ENCODE measurements around the gene SLC6A3.
"Not testable (repeated sequence)": the region's sequence is repeated elsewhere in the genome, so short reads cannot be mapped to it uniquely, and the experiment has no call there.

The SLC6A3 gene

DNA sequence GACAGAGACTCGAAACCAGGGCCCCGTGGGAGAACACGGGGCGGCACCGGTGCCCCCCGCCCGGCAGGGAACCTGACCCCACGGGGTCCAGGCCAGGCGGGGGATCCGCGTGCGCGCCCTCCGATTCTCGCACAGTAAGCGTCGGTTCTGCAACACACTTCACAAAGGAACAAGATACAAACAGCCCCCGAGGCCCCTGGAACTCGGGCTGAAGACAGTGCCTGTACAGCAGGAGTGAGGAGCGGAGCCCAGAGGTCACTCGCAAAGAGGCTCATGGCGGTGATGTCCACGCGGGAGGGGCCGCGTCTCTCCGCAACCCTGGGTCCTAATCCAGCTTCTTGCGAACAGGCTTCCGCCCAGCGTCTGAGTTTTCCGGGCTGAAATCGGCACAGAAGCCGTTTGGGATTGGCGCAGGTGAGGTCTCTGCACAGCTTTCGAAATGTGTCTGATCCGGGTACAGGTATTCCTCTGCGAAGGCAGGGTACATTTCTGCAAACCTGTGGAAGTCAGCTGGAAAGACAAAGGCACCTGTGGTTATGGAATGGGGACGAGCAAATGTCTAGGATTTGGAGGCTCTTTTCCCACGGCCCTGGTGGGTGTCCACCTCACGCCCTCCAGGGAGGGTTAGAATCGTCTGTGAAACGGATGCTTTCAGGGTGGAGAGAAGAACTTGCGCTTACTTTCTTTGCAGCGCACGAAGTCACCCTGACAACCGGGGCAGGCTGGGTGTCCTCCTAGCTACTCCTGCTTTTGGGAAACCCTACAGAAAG is 18.3 kb upstream of the SLC6A3 start:
- TF ChIP-seq, protein P1, sequence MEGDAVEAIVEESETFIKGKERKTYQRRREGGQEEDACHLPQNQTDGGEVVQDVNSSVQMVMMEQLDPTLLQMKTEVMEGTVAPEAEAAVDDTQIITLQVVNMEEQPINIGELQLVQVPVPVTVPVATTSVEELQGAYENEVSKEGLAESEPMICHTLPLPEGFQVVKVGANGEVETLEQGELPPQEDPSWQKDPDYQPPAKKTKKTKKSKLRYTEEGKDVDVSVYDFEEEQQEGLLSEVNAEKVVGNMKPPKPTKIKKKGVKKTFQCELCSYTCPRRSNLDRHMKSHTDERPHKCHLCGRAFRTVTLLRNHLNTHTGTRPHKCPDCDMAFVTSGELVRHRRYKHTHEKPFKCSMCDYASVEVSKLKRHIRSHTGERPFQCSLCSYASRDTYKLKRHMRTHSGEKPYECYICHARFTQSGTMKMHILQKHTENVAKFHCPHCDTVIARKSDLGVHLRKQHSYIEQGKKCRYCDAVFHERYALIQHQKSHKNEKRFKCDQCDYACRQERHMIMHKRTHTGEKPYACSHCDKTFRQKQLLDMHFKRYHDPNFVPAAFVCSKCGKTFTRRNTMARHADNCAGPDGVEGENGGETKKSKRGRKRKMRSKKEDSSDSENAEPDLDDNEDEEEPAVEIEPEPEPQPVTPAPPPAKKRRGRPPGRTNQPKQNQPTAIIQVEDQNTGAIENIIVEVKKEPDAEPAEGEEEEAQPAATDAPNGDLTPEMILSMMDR (IDR thresholded peaks at IDR 0.05; ENCODE audit: low read depth, low read length) = no peak
- Histone ChIP-seq H3K4me1 (no peaks in the 10 kb centered on the region), H3K27me3 (no peaks in the 10 kb centered on the region), H3K4me3 (ENCODE audit: low read depth, low read length) (no peak overlapping the region), H3K36me3 (peaks cover 64% of the 10 kb centered on the region), H3K9me3 (no peaks in the 10 kb centered on the region)
- DNase-seq = peak; percentile 6

DNA sequence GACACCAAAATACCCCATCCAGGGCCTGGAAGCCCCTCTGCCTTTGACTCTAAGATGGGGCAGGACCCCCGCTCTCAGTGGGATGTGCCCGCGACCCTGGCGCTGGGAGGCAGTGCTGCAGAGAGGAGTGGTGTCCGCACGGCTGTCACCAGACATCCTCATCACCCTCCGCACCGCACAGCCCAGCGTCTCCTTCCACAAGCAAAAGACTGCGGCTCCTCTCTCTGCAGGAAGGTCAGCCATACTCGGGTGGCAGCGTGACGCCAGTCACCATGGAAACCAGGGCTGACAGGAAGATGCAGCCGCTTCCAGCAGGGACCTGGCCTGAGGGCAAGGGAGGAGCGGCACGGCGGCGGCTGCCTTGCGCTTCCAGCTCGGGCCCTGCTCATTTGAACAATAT is 17.1 kb upstream of the SLC6A3 start:
- Histone ChIP-seq H3K4me1 (no peaks in the 10 kb centered on the region), H3K36me3 (peaks cover 60% of the 10 kb centered on the region), H3K9me3 (no peaks in the 10 kb centered on the region; the same call in 1 of the 2 replicates), H3K27me3 (no peaks in the 10 kb centered on the region), H3K4me3 (ENCODE audit: low read depth, low read length) (no peak overlapping the region)
- TF ChIP-seq, protein P1 (IDR thresholded peaks at IDR 0.05; ENCODE audit: low read depth, low read length) = no peak
- DNase-seq = peak; percentile 79

DNA sequence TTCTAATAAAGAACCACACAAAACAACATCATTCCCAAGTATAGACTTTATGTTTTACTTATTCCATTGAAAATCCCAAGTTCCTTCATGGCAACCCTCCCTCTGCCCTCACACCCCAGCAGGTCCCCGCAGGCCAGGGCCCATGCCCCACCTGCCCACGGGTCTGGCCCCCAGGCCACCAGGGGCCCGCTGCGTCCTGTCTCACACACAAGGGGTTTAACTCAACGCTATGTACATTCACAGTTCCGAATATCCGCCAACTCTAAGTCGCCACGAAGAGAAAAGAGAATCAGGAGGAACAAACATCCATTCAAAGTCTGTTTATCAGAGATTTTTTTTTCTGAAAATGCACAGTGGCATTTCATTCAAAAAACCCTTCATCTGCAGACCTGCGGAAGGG is 16.2 kb upstream of the SLC6A3 start:
- Histone ChIP-seq H3K4me1 (no peaks in the 10 kb centered on the region), H3K27me3 (no peaks in the 10 kb centered on the region), H3K4me3 (ENCODE audit: low read depth, low read length) (no peak overlapping the region), H3K36me3 (peaks cover 53% of the 10 kb centered on the region), H3K9me3 (no peaks in the 10 kb centered on the region; the same call in 1 of the 2 replicates)
- TF ChIP-seq, protein P1 (IDR thresholded peaks at IDR 0.05; ENCODE audit: low read depth, low read length) = no peak
- peak; percentile 3 for DNase-seq

GRCh38 chr5:1460054-1460682 is 14.9 kb upstream of the SLC6A3 start:
- TF ChIP-seq, protein P1 (IDR thresholded peaks at IDR 0.05; ENCODE audit: low read depth, low read length) = no peak
- no peak overlapping the region for H3K4me3 ChIP-seq (ENCODE audit: low read depth, low read length)
- H3K4me1 ChIP-seq = no peaks in the 10 kb centered on the region
- peaks cover 43% of the 10 kb centered on the region for H3K36me3 ChIP-seq
- H3K9me3 ChIP-seq = peaks cover 3% of the 10 kb centered on the region
- no peak for DNase-seq
- H3K27me3 ChIP-seq = no peaks in the 10 kb centered on the region

GRCh38 chr5:1459435-1459834 is 14.2 kb upstream of the SLC6A3 start:
- DNase-seq; H3K9me3 ChIP-seq; H3K4me3 ChIP-seq (ENCODE audit: low read depth, low read length); H3K4me1 ChIP-seq; H3K27me3 ChIP-seq: not testable (repeated sequence)
- H3K36me3 ChIP-seq = peaks cover 42% of the 10 kb centered on the region

DNA sequence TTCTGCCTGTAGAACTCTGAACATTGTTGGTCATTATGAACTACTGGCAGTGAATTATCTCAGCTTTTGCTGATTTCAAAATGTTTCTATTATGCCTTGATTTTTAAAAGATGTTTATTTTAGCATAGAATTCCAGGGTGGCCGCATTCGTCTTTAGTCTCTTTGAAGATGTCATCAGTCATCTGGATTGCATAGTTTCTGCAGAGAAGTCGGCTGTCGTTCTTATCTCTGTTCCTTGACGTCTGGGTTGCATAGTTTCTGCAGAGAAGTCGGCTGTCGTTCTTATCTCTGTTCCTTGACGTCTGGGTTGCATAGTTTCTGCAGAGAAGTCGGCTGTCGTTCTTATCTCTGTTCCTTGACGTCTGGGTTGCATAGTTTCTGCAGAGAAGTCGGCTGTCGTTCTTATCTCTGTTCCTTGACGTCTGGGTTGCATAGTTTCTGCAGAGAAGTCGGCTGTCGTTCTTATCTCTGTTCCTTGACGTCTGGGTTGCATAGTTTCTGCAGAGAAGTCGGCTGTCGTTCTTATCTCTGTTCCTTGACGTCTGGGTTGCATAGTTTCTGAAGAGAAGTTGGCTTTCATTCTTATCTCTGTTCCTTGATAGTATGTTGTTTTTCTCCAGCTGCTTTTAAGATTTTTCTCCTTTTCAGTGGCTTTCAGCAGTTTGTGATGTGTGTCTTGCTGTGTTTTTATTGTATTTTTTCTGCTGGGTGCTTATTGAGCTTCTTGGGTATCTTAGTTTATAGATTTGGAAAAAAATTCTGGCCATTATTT is 11.1 kb upstream of the SLC6A3 start:
- H3K9me3 ChIP-seq = not testable (repeated sequence)

More for the DNA sequence above, 11.1 kb upstream of the SLC6A3 start:
- DNase-seq; H3K4me1 ChIP-seq; H3K27me3 ChIP-seq; H3K4me3 ChIP-seq (ENCODE audit: low read depth, low read length): not testable (repeated sequence)
- H3K36me3 ChIP-seq = peaks cover 16% of the 10 kb centered on the region

Measured in BE2C (cell line).